ENCODE measurements around the gene HS1BP3.
A peak's percentile ranks its signal among the peaks of the same experiment; 100 is the strongest.

Gene HS1BP3

DNA sequence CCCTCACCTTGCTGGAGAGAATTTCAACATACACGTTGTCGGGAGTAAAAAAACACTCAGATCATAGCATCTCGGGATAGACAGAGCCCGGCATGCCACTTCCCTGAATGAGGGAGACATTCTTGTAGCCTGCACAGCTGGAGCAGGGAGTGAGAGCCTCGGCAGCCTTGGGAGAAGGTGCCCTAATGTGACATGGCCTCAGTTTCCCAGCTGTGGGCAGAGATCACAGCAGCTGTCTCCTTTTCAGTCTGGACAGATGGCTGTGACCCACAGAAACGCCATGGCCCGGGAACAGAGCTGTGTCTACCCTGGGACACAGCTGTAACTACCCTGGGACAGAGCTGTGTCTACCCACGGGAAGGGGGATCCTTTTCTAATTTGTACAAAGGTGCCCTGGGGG, 55.9 kb downstream of the HS1BP3 start:
- DNase-seq (ENCODE audit: low read depth in 2 of 2) = no peak
- H3K4me3 ChIP-seq (replicated peaks in 1 of 2; ENCODE audit: low read depth in 2 of 2, low read length in 2 of 2) = no peak overlapping the region
- TF ChIP-seq, protein P1, sequence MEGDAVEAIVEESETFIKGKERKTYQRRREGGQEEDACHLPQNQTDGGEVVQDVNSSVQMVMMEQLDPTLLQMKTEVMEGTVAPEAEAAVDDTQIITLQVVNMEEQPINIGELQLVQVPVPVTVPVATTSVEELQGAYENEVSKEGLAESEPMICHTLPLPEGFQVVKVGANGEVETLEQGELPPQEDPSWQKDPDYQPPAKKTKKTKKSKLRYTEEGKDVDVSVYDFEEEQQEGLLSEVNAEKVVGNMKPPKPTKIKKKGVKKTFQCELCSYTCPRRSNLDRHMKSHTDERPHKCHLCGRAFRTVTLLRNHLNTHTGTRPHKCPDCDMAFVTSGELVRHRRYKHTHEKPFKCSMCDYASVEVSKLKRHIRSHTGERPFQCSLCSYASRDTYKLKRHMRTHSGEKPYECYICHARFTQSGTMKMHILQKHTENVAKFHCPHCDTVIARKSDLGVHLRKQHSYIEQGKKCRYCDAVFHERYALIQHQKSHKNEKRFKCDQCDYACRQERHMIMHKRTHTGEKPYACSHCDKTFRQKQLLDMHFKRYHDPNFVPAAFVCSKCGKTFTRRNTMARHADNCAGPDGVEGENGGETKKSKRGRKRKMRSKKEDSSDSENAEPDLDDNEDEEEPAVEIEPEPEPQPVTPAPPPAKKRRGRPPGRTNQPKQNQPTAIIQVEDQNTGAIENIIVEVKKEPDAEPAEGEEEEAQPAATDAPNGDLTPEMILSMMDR (IDR thresholded peaks at IDR 0.05; ENCODE audit: low read depth, low read length) = no peak

DNA sequence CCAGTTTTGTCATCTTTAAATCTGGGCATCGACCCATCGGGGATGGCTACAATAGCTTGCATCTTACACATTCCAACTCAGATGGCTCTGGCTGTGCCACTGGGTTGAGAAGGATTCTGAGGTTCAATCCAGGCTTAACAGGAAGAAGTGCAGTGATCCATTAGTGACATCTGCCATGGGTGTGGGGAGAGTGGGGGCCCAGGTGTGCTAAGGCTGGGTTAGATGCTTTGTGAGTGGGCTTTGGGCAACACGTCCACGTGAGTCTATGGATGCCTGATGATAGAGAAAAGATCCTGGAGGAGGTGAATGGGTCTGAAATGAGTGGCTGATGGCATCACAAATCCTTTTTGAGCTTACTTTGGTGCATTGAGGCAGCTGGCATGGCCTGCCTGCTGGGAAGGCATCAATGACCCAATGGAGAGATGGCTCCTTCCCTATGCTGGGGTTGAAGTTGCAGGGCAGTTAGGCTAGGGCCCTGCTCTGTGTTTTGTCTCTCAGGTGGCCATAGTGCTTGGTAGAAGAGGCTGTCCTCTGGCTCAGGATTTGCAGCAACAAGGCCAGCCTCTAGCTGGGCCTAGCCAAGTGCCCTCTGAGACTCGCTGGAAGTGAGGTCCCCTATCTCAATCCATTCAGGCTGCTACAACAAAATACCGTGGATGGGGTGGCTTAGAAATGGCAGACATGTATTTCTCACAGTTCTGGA, 56.7 kb downstream of the HS1BP3 start:
- DNase-seq (ENCODE audit: low read depth in 2 of 2) = no peak
- TF ChIP-seq, protein P1 (IDR thresholded peaks at IDR 0.05; ENCODE audit: low read depth, low read length) = no peak
- H3K4me3 ChIP-seq (replicated peaks in 1 of 2; ENCODE audit: low read depth in 2 of 2, low read length in 2 of 2) = no peak overlapping the region

DNA sequence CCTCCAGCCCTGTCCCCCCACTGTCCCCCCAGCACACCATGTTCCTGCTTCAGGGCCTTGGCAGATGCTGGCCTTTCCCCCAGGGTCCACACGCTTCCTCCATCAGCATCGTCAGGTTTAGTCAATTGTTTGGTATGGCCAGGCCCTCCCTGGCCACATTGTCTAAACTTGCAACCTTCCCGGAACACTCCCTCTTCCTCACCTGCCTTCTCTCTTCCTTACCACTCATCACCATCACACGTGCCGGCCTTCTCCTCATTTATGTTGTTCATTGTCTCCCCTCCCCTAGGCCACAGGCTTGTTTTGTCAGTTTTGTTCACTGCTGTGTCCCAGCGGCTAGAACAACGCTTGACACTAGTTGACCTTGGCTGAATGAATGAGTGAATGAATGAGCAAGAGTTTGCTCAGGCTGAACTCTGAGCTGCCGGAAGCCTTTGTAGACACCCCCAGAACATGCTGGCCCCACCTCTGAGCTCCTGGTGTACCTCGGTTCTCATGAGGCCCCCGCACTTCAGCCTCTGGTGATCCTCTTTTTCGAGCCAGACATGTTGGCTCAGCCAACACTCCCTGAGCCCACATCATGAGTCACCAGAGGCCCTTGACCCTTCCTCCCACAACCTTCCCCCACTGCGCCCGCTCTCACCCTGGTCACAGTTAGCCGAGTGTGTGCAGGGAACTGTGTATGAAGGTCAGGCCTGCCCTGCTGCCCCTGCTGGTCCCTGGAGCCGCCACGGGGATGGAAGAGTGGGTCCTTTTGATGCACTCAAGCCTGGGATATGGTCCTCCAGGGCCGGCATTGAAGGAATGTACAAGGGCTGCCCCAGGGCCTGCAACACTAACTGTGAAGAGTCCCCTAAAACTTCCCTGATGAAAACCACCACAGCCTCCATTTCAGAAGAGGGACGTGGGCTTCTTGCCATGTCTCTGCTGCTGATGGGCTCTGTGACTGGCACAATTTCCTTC, 57.5 kb downstream of the HS1BP3 start:
- no peak overlapping the region for H3K4me3 ChIP-seq (replicated peaks in 1 of 2; ENCODE audit: low read depth in 2 of 2, low read length in 2 of 2)
- peak; percentile 95 to 97 for DNase-seq (ENCODE audit: low read depth in 2 of 2)

DNA sequence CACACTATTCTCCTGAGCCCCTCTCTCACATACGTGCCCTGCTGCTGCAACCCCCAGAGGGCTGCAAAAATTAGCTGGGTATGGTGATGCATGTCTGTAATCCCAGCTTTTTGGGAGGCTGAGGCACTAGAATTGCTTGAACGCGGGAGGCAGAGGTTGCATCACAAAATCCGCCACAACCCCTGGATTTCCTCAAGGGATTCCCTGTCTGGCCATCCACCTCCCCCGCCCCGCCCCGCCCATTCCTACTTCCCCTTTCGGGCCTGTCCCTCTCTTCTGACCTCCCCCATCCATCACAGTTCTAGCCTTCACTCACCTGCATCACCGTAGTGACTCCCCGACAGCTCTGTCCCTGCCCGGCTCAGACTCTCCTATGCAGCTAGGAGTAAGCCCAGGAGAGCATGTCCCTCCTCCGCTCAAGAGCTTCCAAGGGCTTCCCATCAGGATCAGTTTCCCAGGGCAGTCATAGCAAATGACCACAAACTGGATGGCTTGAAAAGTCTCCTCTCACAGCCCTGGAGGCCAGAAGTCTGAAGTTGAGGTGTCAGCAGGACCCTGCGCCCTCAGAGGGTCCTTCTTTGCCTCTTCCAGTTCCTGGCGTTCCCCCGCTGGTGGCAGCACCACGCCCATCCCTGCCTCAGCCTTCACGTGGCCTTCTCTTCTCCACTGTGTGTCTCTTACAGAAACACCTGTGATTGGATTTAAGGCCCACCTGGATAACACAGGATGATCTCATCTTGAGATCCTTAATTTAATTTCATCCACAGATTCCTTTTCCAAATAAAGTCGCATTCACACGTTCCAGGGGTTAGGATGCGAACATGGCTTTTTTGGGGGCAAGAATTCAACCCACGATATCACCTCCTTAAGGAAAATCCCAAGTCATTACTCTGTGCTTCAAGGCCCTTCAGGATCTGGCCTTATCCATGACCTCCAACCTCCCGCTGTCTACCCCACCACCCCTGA, 58.5 kb downstream of the HS1BP3 start:
- DNase-seq (ENCODE audit: low read depth in 2 of 2) = no peak
- no peak overlapping the region for H3K4me3 ChIP-seq (replicated peaks in 1 of 2; ENCODE audit: low read depth in 2 of 2, low read length in 2 of 2)
- TF ChIP-seq, protein P1 (IDR thresholded peaks at IDR 0.05; ENCODE audit: low read depth, low read length) = no peak

More for the DNA sequence above, 57.5 kb downstream of the HS1BP3 start:
- TF ChIP-seq, protein P1 (IDR thresholded peaks at IDR 0.05; ENCODE audit: low read depth, low read length) = peak; percentile 6

DNA sequence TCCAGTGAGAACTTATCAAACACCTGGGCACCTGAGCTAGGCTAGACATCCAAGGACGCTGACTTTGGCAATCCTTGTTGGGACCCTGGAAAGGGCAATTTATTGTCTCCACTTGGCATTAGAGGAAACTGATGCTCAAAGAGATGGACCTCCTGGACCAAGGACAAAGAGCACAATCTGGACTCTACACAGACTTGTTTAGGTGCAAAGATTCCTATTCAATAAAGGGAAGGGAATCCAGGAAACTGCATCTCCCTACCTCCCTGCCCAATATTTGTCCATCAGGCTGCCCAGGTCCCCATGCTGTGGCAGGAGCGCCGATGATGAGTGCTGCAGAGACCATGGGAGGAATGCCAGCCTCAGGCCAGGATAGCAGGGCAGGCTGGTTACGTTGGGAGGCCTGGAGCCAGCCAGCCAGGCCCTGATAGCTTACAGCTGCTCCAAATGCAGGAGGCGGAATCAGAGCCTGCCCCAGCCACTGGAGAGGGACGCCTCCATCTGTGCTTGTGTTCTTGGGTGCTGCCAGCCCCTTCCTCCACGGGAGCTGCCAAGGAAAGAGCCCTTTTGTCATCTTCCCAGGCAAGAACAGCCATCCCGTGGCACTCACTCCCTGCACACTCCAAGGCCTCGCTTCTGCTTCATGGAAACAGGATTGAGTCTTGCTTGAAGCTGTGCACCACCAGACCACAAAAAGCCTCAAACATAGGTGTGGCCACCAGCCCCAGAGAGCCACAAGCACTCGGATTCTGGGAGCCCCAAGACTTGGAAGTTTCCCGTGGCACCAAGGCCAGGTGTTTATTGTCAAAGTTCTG, 60.0 kb downstream of the HS1BP3 start:
- no peak for DNase-seq (ENCODE audit: low read depth in 2 of 2)
- H3K4me3 ChIP-seq (replicated peaks in 1 of 2; ENCODE audit: low read depth in 2 of 2, low read length in 2 of 2) = no peak overlapping the region
- TF ChIP-seq, protein P1 (IDR thresholded peaks at IDR 0.05; ENCODE audit: low read depth, low read length) = no peak

All from cardiac fibroblast (primary cell).